Adipocyte (in vitro differentiated cells): ENCODE data around the gene ADGRB2.
A peak's percentile ranks its signal among the peaks of the same experiment; 100 is the strongest.

Experiments
- DNase-seq: peaks from one replicate; pipeline ENCODE4 v3.0.0-alpha.2; 2015; ENCODE audit warnings: low read depth
- H3K27me3 ChIP-seq: replicated peaks from 2 replicates; pipeline ENCODE4 v1.7.0; 2013; ENCODE audit warnings: mild to moderate bottlenecking, low read length, moderate library complexity; ENCODE audit not compliant: control insufficient read depth, insufficient read depth
- H3K36me3 ChIP-seq: 2 replicates; pipeline ENCODE4 v1.7.0; 2013; ENCODE audit warnings: low read length, mild to moderate bottlenecking, moderate library complexity; ENCODE audit not compliant: control insufficient read depth, insufficient read depth, severe bottlenecking
- H3K4me1 ChIP-seq: 2 replicates; pipeline ENCODE4 v1.7.0; 2013; ENCODE audit warnings: mild to moderate bottlenecking, low read length, moderate library complexity; ENCODE audit not compliant: control insufficient read depth, insufficient read depth
- H3K4me3 ChIP-seq: 2 replicates; pipeline ENCODE4 v1.7.0; 2013; ENCODE audit warnings: mild to moderate bottlenecking, low read length, moderate library complexity
- H3K9ac ChIP-seq: 2 replicates; pipeline ENCODE4 v1.7.0; 2013; ENCODE audit warnings: mild to moderate bottlenecking, low read length, moderate library complexity
- H3K9me3 ChIP-seq: 2 replicates; pipeline ENCODE4 v1.7.0; 2013; ENCODE audit warnings: mild to moderate bottlenecking, low read length, moderate library complexity; ENCODE audit not compliant: control insufficient read depth

ADGRB2 gene

DNA sequence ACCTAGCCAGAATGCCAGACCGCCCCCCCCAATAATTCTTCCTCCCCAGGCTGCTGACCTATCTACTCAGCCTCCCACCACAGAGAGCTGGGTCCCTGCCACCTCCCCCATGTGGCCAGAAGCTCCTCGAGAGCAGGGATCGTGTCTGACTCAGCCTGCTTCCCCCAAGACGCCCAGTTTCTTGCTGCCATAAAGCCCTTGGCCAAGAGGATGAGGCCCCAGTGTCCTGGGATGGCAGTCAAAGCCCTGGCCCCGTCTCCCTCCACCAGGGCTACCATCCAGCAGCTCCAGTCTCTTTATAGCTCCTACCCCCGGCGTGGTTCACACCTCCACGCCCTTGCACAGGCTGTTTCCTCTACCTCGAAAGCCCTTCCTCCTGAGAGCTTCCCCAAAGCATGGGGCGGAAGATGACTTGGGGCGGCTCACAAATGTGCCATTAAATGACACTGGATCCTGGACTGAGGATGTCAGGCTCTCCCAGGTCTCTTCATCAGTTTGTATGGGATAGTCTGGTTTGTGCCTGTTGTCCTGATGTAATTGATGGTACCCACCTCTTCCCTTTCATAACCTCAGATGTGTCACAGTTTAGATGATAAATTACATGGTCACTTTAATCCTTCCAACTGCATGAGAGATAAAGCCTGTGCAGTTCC lies 13.2 kb downstream of the ADGRB2 start:
- peak; percentile 30 for DNase-seq
- Histone ChIP-seq H3K4me1 (peaks cover 40% of the 10 kb centered on the region), H3K4me3 (no peak overlapping the region), H3K9me3 (no peaks in the 10 kb centered on the region), H3K27me3 (no peaks in the 10 kb centered on the region), H3K9ac (no peak overlapping the region), H3K36me3 (no peaks in the 10 kb centered on the region)

- DNase-seq: no peak
- Histone ChIP-seq H3K9me3 (no peaks in the 10 kb centered on the region), H3K4me1 (peaks cover 43% of the 10 kb centered on the region), H3K4me3 (no peak overlapping the region), H3K9ac (no peak overlapping the region), H3K27me3 (no peaks in the 10 kb centered on the region), H3K36me3 (no peaks in the 10 kb centered on the region)
Observed at GRCh38 chr1:31749785-31750735, 14.1 kb downstream of the ADGRB2 start.

- Histone ChIP-seq H3K27me3 (no peaks in the 10 kb centered on the region), H3K9me3 (no peaks in the 10 kb centered on the region), H3K9ac (no peak overlapping the region), H3K4me3 (no peak overlapping the region), H3K4me1 (peaks cover 30% of the 10 kb centered on the region), H3K36me3 (no peaks in the 10 kb centered on the region)
- DNase-seq: no peak
Observed at GRCh38 chr1:31748365-31748764, 15.8 kb downstream of the ADGRB2 start.

- no peaks in the 10 kb centered on the region for H3K27me3 ChIP-seq
- no peaks in the 10 kb centered on the region for H3K36me3 ChIP-seq
- no peaks in the 10 kb centered on the region for H3K9me3 ChIP-seq
- no peak for DNase-seq
- no peak overlapping the region for H3K4me3 ChIP-seq
- H3K9ac ChIP-seq: no peak overlapping the region
- peaks cover 24% of the 10 kb centered on the region for H3K4me1 ChIP-seq
Observed at GRCh38 chr1:31747304-31747703, 16.8 kb downstream of the ADGRB2 start.

DNA sequence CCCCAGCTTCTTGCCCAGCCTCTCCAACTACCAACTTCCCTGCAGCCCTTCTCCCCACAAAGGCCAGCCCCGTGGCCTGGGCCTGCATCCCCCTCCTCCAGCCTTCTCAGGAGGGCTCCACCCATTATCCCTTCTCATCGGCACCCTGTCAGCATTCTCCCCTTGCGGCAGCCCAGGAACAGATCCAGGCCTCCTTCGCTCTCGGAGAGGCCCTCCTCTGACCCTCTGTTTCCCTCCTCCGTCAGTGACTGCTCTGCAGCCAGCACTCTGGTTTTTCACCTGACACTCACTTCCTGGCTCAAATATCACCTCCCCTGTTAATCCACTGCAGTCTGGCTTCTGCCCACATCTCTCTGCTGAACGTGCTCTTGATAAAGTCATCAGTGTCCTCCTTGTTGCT lies 17.5 kb downstream of the ADGRB2 start:
- H3K4me1 ChIP-seq: peaks cover 24% of the 10 kb centered on the region
- H3K4me3 ChIP-seq: no peak overlapping the region
- no peak overlapping the region for H3K9ac ChIP-seq
- DNase-seq: no peak
- no peaks in the 10 kb centered on the region for H3K36me3 ChIP-seq
- H3K27me3 ChIP-seq: no peaks in the 10 kb centered on the region
- no peaks in the 10 kb centered on the region for H3K9me3 ChIP-seq

DNA sequence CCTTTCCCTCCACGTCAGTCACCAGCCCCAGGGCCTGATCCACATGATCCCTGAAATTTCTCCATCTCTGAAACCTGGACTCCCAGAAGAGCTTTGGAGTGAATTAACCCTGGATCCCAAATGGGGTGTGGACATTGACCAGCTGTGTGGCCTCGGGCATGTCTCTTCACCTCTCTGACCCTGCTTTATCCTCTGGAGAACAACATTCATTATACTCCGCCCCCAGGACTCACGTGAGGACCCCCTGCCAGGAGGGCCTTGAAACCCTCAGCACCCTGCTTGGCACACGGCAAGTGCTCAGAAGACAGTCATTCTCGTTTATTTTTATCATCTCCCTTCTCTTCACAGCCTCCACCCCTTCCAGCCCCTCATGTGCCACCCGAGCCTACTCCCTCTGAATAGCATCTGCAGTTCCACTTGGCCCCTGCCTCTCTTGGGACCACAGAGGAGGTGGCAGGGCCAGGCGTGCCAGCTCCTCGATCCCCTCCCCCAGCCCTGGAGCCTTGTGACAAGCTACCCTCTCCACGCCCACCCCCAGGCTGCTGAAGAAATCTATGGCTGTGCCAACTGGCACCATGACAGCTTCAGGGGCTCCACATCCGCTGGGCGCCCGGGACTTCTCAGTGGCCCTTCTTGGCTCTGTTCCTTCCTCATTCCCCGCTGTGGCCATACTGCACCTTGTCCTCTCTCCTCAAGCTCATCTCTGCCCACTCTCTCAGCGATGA lies 18.0 kb downstream of the ADGRB2 start:
- Histone ChIP-seq H3K27me3 (no peaks in the 10 kb centered on the region), H3K4me3 (no peak overlapping the region), H3K9ac (peak overlapping the region; percentile 19), H3K36me3 (no peaks in the 10 kb centered on the region), H3K4me1 (peaks cover 21% of the 10 kb centered on the region), H3K9me3 (no peaks in the 10 kb centered on the region)
- no peak for DNase-seq

GRCh38 chr1:31745096-31745945 lies 18.8 kb downstream of the ADGRB2 start:
- peak; percentile 83 for DNase-seq
- no peaks in the 10 kb centered on the region for H3K27me3 ChIP-seq

GRCh38 chr1:31744165-31744888 lies 19.8 kb downstream of the ADGRB2 start:
- Histone ChIP-seq H3K4me1 (peaks cover 8% of the 10 kb centered on the region), H3K4me3 (no peak overlapping the region), H3K9ac (no peak overlapping the region), H3K27me3 (no peaks in the 10 kb centered on the region), H3K9me3 (no peaks in the 10 kb centered on the region), H3K36me3 (no peaks in the 10 kb centered on the region)
- DNase-seq: no peak

More at GRCh38 chr1:31745096-31745945, 18.8 kb downstream of the ADGRB2 start:
- peak overlapping the region; percentile 19 for H3K9ac ChIP-seq
- H3K9me3 ChIP-seq: no peaks in the 10 kb centered on the region
- H3K4me3 ChIP-seq: no peak overlapping the region
- H3K4me1 ChIP-seq: peaks cover 13% of the 10 kb centered on the region
- no peaks in the 10 kb centered on the region for H3K36me3 ChIP-seq

DNA sequence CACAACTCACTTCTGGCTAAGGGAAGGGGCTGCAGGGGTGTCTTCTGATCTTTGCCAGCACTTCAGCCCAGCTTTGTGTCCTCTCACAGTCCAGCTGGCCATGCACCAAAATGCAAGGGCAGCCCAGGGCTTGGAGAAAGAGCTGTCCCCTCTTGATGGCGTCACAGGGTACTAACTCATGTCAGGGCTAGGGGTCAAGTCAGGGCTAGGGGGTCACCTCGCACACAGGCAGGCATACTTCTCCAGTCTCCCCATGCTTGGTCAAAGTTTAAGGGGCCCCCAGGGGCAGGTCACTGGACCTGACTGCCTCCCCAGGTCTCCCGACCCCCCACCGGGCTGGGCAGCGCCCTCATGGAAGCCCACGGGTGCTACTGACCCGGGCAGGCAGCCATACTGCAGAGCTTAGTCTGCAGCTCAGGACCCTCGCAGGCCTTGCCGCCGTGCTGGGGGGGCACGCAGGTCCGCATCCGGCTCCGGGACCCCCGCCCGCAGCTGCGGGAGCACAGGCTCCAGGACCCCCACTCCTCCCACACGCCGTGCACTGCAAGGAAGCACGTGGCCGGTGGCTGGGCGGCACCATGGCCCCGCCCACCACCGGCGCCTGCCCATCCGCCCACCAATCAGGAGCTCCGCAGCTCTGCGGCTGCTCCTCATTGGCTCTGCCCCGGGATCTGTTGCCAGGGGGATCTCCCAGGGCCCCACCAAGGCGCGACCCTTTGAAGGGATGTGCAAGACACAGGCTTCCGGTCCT lies 21.5 kb downstream of the ADGRB2 start:
- Histone ChIP-seq H3K27me3 (no peaks in the 10 kb centered on the region), H3K9me3 (no peaks in the 10 kb centered on the region), H3K36me3 (peaks cover 9% of the 10 kb centered on the region), H3K4me1 (peaks cover 8% of the 10 kb centered on the region), H3K4me3 (no peak overlapping the region), H3K9ac (no peak overlapping the region)
- DNase-seq: no peak

DNA sequence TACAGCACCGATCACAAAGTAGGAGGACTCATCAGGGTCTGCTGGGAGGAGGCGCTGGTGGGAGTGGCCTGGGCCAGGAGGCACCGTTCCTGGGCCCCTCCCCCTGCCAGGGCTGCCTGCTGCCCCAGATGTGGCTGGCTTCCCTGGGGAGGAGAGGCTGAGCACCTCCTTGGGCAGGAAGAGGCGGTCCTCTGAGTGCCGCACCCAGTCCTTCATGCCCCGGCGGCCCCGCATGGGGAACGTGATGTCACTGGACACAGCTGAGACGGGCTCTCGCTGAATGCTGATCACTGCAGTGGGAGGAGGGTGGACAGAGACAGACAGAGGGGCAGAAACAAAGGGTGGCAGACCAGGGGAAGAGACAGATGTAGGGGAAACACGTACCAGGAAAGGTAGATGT lies 24.8 kb downstream of the ADGRB2 start:
- Histone ChIP-seq H3K4me1 (no peaks in the 10 kb centered on the region), H3K27me3 (no peaks in the 10 kb centered on the region), H3K9me3 (no peaks in the 10 kb centered on the region), H3K36me3 (peaks cover 13% of the 10 kb centered on the region), H3K9ac (no peak overlapping the region), H3K4me3 (no peak overlapping the region)
- no peak for DNase-seq
